ENCODE measurements around the gene DUSP8.

DNA sequence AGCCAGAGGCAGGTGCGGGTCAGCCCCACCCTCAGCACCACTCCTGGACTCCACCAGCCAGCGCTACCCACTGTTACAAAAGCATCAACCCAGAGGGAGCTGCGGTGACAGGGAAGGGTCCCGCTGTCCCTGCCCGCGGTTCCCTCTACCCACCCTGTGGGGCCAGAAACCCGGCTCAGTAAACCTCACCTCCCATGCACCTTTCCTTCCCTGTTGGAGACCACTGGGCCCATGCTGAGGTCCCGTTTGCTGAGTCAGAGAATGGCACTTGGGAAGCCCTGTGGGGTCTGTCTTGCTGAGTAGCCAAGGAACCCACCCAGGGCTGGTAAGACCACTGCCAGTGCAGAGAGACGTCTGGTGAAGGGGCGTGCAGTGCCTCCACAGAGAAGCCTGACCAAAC is 43.4 kb downstream of the DUSP8 start:
- TF ChIP-seq GATA2 (IDR thresholded peaks at IDR 0.05; ENCODE audit: low read depth, low read length) (no peak), GATA3 (IDR thresholded peaks at IDR 0.05; ENCODE audit: low read depth, low read length) (no peak)

Measured in SH-SY5Y (cell line).